ENCODE results near the gene SLC2A4RG.

The SLC2A4RG gene

GRCh38 chr20:63790572-63791168 lies 51.1 kb downstream of the SLC2A4RG start:
- in situ Hi-C loops (cut with HindIII; ENCODE audit: low pct_ligation_motif_present, low sequenced_read_pairs) = no loop called here
- no peak overlapping the region for H3K27ac ChIP-seq

GRCh38 chr20:63791497-63792156 lies 52.1 kb downstream of the SLC2A4RG start:
- Histone ChIP-seq H3K27ac (no peak overlapping the region), H3K27me3 (replicated peaks) (no peaks in the 10 kb centered on the region), H3K4me3 (ENCODE audit: low read depth, low read length) (no peak overlapping the region), H3K36me3 (replicated peaks) (no peaks in the 10 kb centered on the region)
- DNase-seq = no peak
- in situ Hi-C loops (cut with HindIII; ENCODE audit: low pct_ligation_motif_present, low sequenced_read_pairs) = no loop called here
- no peak for TF ChIP-seq CTCF (IDR thresholded peaks at IDR 0.05; ENCODE audit: low read depth, low read length, missing control alignments)

More at GRCh38 chr20:63790572-63791168, 51.1 kb downstream of the SLC2A4RG start:
- H3K36me3 ChIP-seq (replicated peaks) = no peaks in the 10 kb centered on the region
- no peak for TF ChIP-seq CTCF (IDR thresholded peaks at IDR 0.05; ENCODE audit: low read depth, low read length, missing control alignments)
- DNase-seq = no peak
- no peaks in the 10 kb centered on the region for H3K27me3 ChIP-seq (replicated peaks)
- H3K4me3 ChIP-seq (ENCODE audit: low read depth, low read length) = no peak overlapping the region

GRCh38 chr20:63792866-63793265 lies 53.3 kb downstream of the SLC2A4RG start:
- H3K36me3 ChIP-seq (replicated peaks) = no peaks in the 10 kb centered on the region
- no peak for DNase-seq
- H3K4me3 ChIP-seq (ENCODE audit: low read depth, low read length) = no peak overlapping the region
- no peak for TF ChIP-seq CTCF (IDR thresholded peaks at IDR 0.05; ENCODE audit: low read depth, low read length, missing control alignments)
- in situ Hi-C loops (cut with HindIII; ENCODE audit: low pct_ligation_motif_present, low sequenced_read_pairs) = no loop called here
- H3K27ac ChIP-seq = no peak overlapping the region
- no peaks in the 10 kb centered on the region for H3K27me3 ChIP-seq (replicated peaks)
